Measurements from ENCODE around the gene LSM10.

LSM10 gene

GRCh38 chr1:36398370-36398977, 766 bp upstream of the LSM10 start:
- no peak for DNase-seq
- ATAC-seq, result no peak
- Mint-ChIP-seq H3K27me3 (no peaks in the 10 kb centered on the region), H3K27ac (peak overlapping the region; percentile 96), H3K4me1 (peaks cover 43% of the 10 kb centered on the region), H3K9me3 (no peaks in the 10 kb centered on the region), H3K36me3 (ENCODE audit: low read depth) (peaks cover 6% of the 10 kb centered on the region), H3K4me3 (peak overlapping the region; percentile 89)

GRCh38 chr1:36397083-36397377, 678 bp downstream of the LSM10 start:
- Mint-ChIP-seq H3K36me3 (ENCODE audit: low read depth) (peaks cover 17% of the 10 kb centered on the region), H3K9me3 (no peaks in the 10 kb centered on the region), H3K4me3 (peak overlapping the region; percentile 89), H3K27me3 (no peaks in the 10 kb centered on the region), H3K27ac (peak overlapping the region; percentile 96), H3K4me1 (peaks cover 46% of the 10 kb centered on the region)
- peak; percentile 60 for ATAC-seq
- DNase-seq, result no peak

- Mint-ChIP-seq H3K4me3 (peak overlapping the region; percentile 89), H3K27me3 (no peaks in the 10 kb centered on the region), H3K36me3 (ENCODE audit: low read depth) (peaks cover 23% of the 10 kb centered on the region), H3K27ac (peak overlapping the region; percentile 63), H3K9me3 (no peaks in the 10 kb centered on the region), H3K4me1 (peaks cover 44% of the 10 kb centered on the region)
- ATAC-seq (no peak), DNase-seq (no peak)
Measured at GRCh38 chr1:36396359-36396758, 1.3 kb downstream of the LSM10 start.

GRCh38 chr1:36393686-36394085, 4.0 kb downstream of the LSM10 start:
- DNase-seq (no peak), ATAC-seq (no peak)
- no peaks in the 10 kb centered on the region for H3K27me3 Mint-ChIP-seq
- H3K4me1 Mint-ChIP-seq, result peaks cover 50% of the 10 kb centered on the region
- peaks cover 34% of the 10 kb centered on the region for H3K36me3 Mint-ChIP-seq (ENCODE audit: low read depth)
- no peak overlapping the region for H3K27ac Mint-ChIP-seq
- H3K9me3 Mint-ChIP-seq, result no peaks in the 10 kb centered on the region
- no peak overlapping the region for H3K4me3 Mint-ChIP-seq

GRCh38 chr1:36392836-36393235, 4.9 kb downstream of the LSM10 start:
- no peak overlapping the region for H3K4me3 Mint-ChIP-seq
- ATAC-seq, result no peak
- H3K36me3 Mint-ChIP-seq (ENCODE audit: low read depth), result peaks cover 34% of the 10 kb centered on the region
- H3K4me1 Mint-ChIP-seq, result peaks cover 48% of the 10 kb centered on the region
- DNase-seq, result no peak
- H3K27ac Mint-ChIP-seq, result no peak overlapping the region
- no peaks in the 10 kb centered on the region for H3K9me3 Mint-ChIP-seq
- H3K27me3 Mint-ChIP-seq, result no peaks in the 10 kb centered on the region

- no peak overlapping the region for H3K4me3 Mint-ChIP-seq
- H3K27ac Mint-ChIP-seq, result peak overlapping the region; percentile 70
- no peak for DNase-seq
- no peaks in the 10 kb centered on the region for H3K27me3 Mint-ChIP-seq
- no peak for ATAC-seq
- H3K9me3 Mint-ChIP-seq, result no peaks in the 10 kb centered on the region
- peaks cover 51% of the 10 kb centered on the region for H3K4me1 Mint-ChIP-seq
- H3K36me3 Mint-ChIP-seq (ENCODE audit: low read depth), result peaks cover 33% of the 10 kb centered on the region
Measured at GRCh38 chr1:36391271-36391670, 6.4 kb downstream of the LSM10 start.

GRCh38 chr1:36390411-36390810, 7.3 kb downstream of the LSM10 start:
- Mint-ChIP-seq H3K27me3 (no peaks in the 10 kb centered on the region), H3K27ac (peak overlapping the region; percentile 70), H3K36me3 (ENCODE audit: low read depth) (peaks cover 31% of the 10 kb centered on the region), H3K4me3 (no peak overlapping the region), H3K4me1 (peaks cover 49% of the 10 kb centered on the region), H3K9me3 (no peaks in the 10 kb centered on the region)
- ATAC-seq, result no peak
- no peak for DNase-seq

GRCh38 chr1:36389999-36390398, 7.7 kb downstream of the LSM10 start:
- H3K4me1 Mint-ChIP-seq, result peaks cover 49% of the 10 kb centered on the region
- H3K27me3 Mint-ChIP-seq, result no peaks in the 10 kb centered on the region
- no peak for DNase-seq

GRCh38 chr1:36389261-36389660, 8.4 kb downstream of the LSM10 start:
- ATAC-seq (no peak), DNase-seq (no peak)
- H3K9me3 Mint-ChIP-seq, result no peaks in the 10 kb centered on the region
- H3K4me3 Mint-ChIP-seq, result no peak overlapping the region
- peak overlapping the region; percentile 40 for H3K27ac Mint-ChIP-seq
- peaks cover 52% of the 10 kb centered on the region for H3K4me1 Mint-ChIP-seq
- H3K36me3 Mint-ChIP-seq (ENCODE audit: low read depth), result peaks cover 34% of the 10 kb centered on the region
- H3K27me3 Mint-ChIP-seq, result no peaks in the 10 kb centered on the region

More at GRCh38 chr1:36389999-36390398, 7.7 kb downstream of the LSM10 start:
- Mint-ChIP-seq H3K4me3 (no peak overlapping the region), H3K36me3 (ENCODE audit: low read depth) (peaks cover 31% of the 10 kb centered on the region), H3K9me3 (no peaks in the 10 kb centered on the region), H3K27ac (peak overlapping the region; percentile 55)
- ATAC-seq, result no peak

- Mint-ChIP-seq H3K4me1 (peaks cover 65% of the 10 kb centered on the region), H3K4me3 (peak overlapping the region; percentile 91), H3K9me3 (no peaks in the 10 kb centered on the region), H3K27ac (peak overlapping the region; percentile 100), H3K36me3 (ENCODE audit: low read depth) (peaks cover 24% of the 10 kb centered on the region), H3K27me3 (no peaks in the 10 kb centered on the region)
- ATAC-seq (no peak), DNase-seq (no peak)
Measured at GRCh38 chr1:36387141-36387949, 10.4 kb downstream of the LSM10 start.

- ATAC-seq, result peak; percentile 77
- peak overlapping the region; percentile 100 for H3K27ac Mint-ChIP-seq
Measured at GRCh38 chr1:36386265-36387140, 11.2 kb downstream of the LSM10 start.

GRCh38 chr1:36385410-36386264, 12.1 kb downstream of the LSM10 start, which contains the start of gene STK40:
TSS of gene STK40 (minus strand) at chr1:36385924. CDS start at chr1:36361332, 24,592 bp downstream.
- Mint-ChIP-seq H3K4me3 (peak within 1 kb of the TSS; percentile 91), H3K36me3 (ENCODE audit: low read depth) (peaks cover 12% of the 10 kb centered on the region), H3K9me3 (no peaks in the 10 kb centered on the region), H3K27me3 (no peaks in the 10 kb centered on the region), H3K4me1 (peaks cover 68% of the 10 kb centered on the region), H3K27ac (peak within 1 kb of the TSS; percentile 100)
- DNase-seq (peak; percentile 98), ATAC-seq (peak; percentile 90)

More at GRCh38 chr1:36386265-36387140, 11.2 kb downstream of the LSM10 start:
- Mint-ChIP-seq H3K27me3 (no peaks in the 10 kb centered on the region), H3K9me3 (no peaks in the 10 kb centered on the region), H3K36me3 (ENCODE audit: low read depth) (peaks cover 19% of the 10 kb centered on the region), H3K4me3 (peak overlapping the region; percentile 91), H3K4me1 (peaks cover 69% of the 10 kb centered on the region)
- peak; percentile 89 for DNase-seq

- Mint-ChIP-seq H3K27ac (peak overlapping the region; percentile 82), H3K4me1 (peaks cover 67% of the 10 kb centered on the region), H3K9me3 (no peaks in the 10 kb centered on the region), H3K4me3 (peak overlapping the region; percentile 91), H3K36me3 (ENCODE audit: low read depth) (peaks cover 10% of the 10 kb centered on the region), H3K27me3 (no peaks in the 10 kb centered on the region)
- ATAC-seq, result no peak
- peak; percentile 49 for DNase-seq
Measured at GRCh38 chr1:36384542-36385409, 12.9 kb downstream of the LSM10 start.
